Activated CD4-positive, alpha-beta T cell treated with anti-CD3 and anti-CD28 coated beads, Interleukin-2, amount 10 ng/mL, durations not matched to agents 24 days and 14 days (primary cell): ENCODE data around the gene CELF4. TPM values are rescaled to one million over a fixed set of nuclear protein-coding genes. Genes with fewer than 3 reads are reported as not detected.

Experiments used
- DNase-seq: peaks from one replicate; pipeline ENCODE4 v3.0.0; 2022
- H3K27ac Mint-ChIP-seq: one replicate; pipeline ENCODE4 v1.8.0; 2022; ENCODE audit warnings: mild to moderate bottlenecking, mixed read lengths
- H3K27me3 Mint-ChIP-seq: one replicate; pipeline ENCODE4 v1.8.0; 2022; ENCODE audit warnings: mixed read lengths
- H3K36me3 Mint-ChIP-seq: one replicate; pipeline ENCODE4 v1.8.0; 2022; ENCODE audit warnings: low read depth, mild to moderate bottlenecking, mixed read lengths
- H3K4me1 Mint-ChIP-seq: one replicate; pipeline ENCODE4 v1.8.0; 2021; ENCODE audit warnings: mixed read lengths
- H3K4me3 Mint-ChIP-seq: one replicate; pipeline ENCODE4 v1.8.0; 2022; ENCODE audit warnings: mild to moderate bottlenecking, moderate library complexity, mixed read lengths
- H3K9me3 Mint-ChIP-seq: one replicate; pipeline ENCODE4 v1.8.0; 2021; ENCODE audit warnings: mixed read lengths
- intact Hi-C: fragments of 100-400 bp; cut with micrococcal nuclease; formaldehyde crosslinking; loops from one replicate; pipeline ENCODE4 v1.15.1; 2023
- total RNA-seq: library from RNA; stranded (reverse); gene quantifications from 2 replicates; pipeline ENCODE4 v1.2.3, GENCODE V29; 2022

CELF4 gene
- total RNA-seq, 1 donor from 2014 or later = not detected

DNA sequence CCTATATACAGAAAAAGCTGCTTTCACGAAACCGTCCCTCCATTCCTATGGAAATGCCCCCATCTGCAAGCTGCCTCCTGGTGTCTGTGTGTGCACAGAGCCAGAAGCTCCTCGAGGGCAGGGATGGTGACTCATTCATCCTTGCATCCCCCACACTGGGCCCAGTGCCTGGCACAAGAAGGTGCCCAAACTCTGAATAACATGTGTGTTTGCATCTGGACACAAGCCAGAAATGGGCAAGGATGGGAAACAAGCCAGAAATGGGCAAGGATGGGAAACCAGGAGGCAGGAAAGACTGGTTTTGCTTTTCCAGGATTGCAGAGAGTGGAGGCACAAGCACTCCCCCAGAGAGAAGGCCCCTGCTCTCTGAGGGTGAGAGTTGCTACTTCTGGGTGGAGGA, 313.9 kb downstream of the CELF4 start:
- intact Hi-C loops = no loop called here
- no peaks in the 10 kb centered on the region for H3K9me3 Mint-ChIP-seq
- no peak overlapping the region for H3K4me3 Mint-ChIP-seq
- H3K27ac Mint-ChIP-seq = no peak overlapping the region
- no peaks in the 10 kb centered on the region for H3K36me3 Mint-ChIP-seq
- no peaks in the 10 kb centered on the region for H3K4me1 Mint-ChIP-seq
- DNase-seq = no peak
- peaks cover 28% of the 10 kb centered on the region for H3K27me3 Mint-ChIP-seq

GRCh38 chr18:37249895-37250618, 315.5 kb downstream of the CELF4 start:
- Mint-ChIP-seq H3K4me3 (no peak overlapping the region), H3K4me1 (no peaks in the 10 kb centered on the region), H3K27me3 (peaks cover 28% of the 10 kb centered on the region), H3K9me3 (no peaks in the 10 kb centered on the region), H3K27ac (no peak overlapping the region), H3K36me3 (no peaks in the 10 kb centered on the region)
- DNase-seq = no peak
- intact Hi-C loops = no loop called here

DNA sequence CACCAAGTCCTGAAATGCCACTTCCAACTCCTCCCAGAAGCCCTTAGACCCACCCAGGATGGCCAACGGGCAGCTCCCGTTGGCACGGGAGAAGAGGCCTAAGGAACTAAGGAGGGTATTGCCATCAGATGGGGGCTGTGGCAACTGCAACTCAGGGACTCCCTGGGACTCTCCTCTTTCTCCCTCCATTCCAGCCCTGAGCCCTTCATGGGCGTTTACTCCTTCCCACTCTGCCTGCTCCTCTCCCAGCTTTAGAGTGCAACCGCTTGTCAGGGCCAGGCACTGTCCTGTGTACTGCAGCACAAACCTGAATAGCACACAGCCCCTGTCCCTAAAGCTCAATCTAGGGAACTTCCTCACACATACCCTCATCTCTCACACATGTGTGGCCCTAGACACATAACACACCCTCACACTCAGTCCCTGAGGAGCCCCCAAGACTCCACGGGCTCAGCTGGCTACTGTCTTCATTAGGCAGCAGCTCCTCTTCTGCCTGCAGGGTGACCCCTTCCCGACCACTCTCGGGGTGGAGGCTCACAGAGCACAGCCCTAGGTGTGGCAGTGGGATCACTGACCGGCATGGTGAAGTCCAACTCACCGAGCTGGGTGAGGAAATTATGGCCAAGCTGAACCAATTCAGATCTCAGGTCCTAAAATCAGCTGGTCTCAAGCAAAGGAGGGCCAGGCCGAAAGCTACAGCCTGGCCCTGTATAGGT, 316.3 kb downstream of the CELF4 start:
- Mint-ChIP-seq H3K9me3 (no peaks in the 10 kb centered on the region), H3K27me3 (peaks cover 27% of the 10 kb centered on the region), H3K27ac (no peak overlapping the region), H3K36me3 (no peaks in the 10 kb centered on the region), H3K4me1 (no peaks in the 10 kb centered on the region), H3K4me3 (no peak overlapping the region)
- intact Hi-C loops = no loop called here
- DNase-seq = no peak

- Mint-ChIP-seq H3K27me3 (peaks cover 33% of the 10 kb centered on the region), H3K27ac (no peak overlapping the region), H3K36me3 (no peaks in the 10 kb centered on the region), H3K9me3 (no peaks in the 10 kb centered on the region), H3K4me1 (peaks cover 1% of the 10 kb centered on the region), H3K4me3 (no peak overlapping the region)
- no peak for DNase-seq
- intact Hi-C loops = no loop called here
Observed at GRCh38 chr18:37248281-37248680, 317.3 kb downstream of the CELF4 start.

GRCh38 chr18:37247497-37248161, 318.0 kb downstream of the CELF4 start:
- peaks cover 31% of the 10 kb centered on the region for H3K27me3 Mint-ChIP-seq
- H3K27ac Mint-ChIP-seq = no peak overlapping the region
- H3K36me3 Mint-ChIP-seq = no peaks in the 10 kb centered on the region
- no peaks in the 10 kb centered on the region for H3K9me3 Mint-ChIP-seq
- intact Hi-C loops = no loop called here
- peaks cover 1% of the 10 kb centered on the region for H3K4me1 Mint-ChIP-seq
- DNase-seq = no peak
- no peak overlapping the region for H3K4me3 Mint-ChIP-seq

GRCh38 chr18:37246779-37247340, 318.7 kb downstream of the CELF4 start:
- Mint-ChIP-seq H3K36me3 (no peaks in the 10 kb centered on the region), H3K9me3 (no peaks in the 10 kb centered on the region), H3K27me3 (peaks cover 28% of the 10 kb centered on the region), H3K27ac (no peak overlapping the region), H3K4me3 (no peak overlapping the region), H3K4me1 (peaks cover 1% of the 10 kb centered on the region)
- no peak for DNase-seq
- intact Hi-C loops = no loop called here

GRCh38 chr18:37244618-37245017, 321.0 kb downstream of the CELF4 start:
- DNase-seq = no peak
- Mint-ChIP-seq H3K27me3 (peaks cover 27% of the 10 kb centered on the region), H3K27ac (no peak overlapping the region), H3K36me3 (no peaks in the 10 kb centered on the region), H3K4me1 (peaks cover 1% of the 10 kb centered on the region), H3K4me3 (no peak overlapping the region), H3K9me3 (no peaks in the 10 kb centered on the region)
- intact Hi-C loops = no loop called here

DNA sequence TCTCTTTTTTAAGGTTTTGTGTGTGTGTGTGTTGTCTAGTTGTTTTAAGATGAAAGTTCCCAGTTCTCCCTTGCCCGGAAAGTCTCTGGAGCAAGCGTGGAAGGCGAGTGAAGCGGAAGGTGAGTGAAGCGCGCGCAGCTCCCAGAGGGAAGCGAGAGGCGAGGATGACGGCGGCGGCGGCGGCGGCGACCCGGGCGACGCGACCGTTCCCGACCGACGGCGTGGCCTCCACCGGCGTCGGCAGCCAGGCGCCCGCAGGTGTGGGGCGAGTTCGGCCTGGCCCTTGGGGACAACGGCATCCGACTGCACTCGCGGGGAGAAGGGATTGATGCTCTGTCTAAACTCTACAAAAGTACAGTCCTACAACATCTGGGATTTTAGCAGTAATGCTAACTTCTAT, 321.9 kb downstream of the CELF4 start:
- H3K4me3 Mint-ChIP-seq = no peak overlapping the region
- peaks cover 1% of the 10 kb centered on the region for H3K4me1 Mint-ChIP-seq
- no peak for DNase-seq
- H3K27me3 Mint-ChIP-seq = peaks cover 27% of the 10 kb centered on the region
- intact Hi-C loops = no loop called here
- H3K27ac Mint-ChIP-seq = no peak overlapping the region
- H3K36me3 Mint-ChIP-seq = no peaks in the 10 kb centered on the region
- no peaks in the 10 kb centered on the region for H3K9me3 Mint-ChIP-seq

DNA sequence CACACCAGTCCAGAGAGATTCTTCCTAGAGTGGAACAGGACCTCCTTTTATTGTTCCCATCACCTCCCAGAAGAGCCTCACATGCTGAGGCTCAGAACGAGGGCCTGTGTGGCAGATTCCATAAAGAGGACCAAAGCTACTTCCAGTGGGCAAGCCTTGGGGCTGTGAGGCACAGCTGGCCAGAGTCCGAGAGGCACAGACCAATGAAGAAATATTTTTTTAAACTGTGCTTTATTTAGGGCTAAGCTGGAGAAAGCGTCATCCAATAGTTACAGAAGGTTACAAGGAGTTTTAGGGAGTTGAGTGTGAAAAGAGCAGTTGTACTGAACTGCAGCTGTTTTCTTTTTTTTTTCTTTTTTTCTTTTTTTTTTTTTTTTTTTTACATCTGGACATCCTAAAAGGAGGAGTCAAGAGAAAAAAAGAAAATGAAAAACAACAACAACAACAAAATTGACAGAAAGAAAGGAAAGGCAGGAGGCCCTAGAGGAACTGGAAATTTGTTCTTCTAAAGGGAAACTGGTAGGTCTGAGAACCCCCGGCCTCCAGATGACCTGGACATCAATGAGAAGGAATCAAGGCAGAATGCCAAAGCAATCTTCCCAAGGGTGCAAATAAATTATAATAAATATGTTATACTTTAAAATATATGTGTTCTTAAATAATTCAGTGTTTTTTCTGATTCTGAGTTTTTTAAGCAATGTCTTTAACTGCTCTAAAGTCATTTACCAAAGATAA, 322.6 kb downstream of the CELF4 start:
- H3K27me3 Mint-ChIP-seq = peaks cover 27% of the 10 kb centered on the region
- peaks cover 1% of the 10 kb centered on the region for H3K4me1 Mint-ChIP-seq
- no peak overlapping the region for H3K27ac Mint-ChIP-seq
- H3K4me3 Mint-ChIP-seq = no peak overlapping the region
- intact Hi-C loops = no loop called here
- no peaks in the 10 kb centered on the region for H3K36me3 Mint-ChIP-seq
- no peak for DNase-seq
- H3K9me3 Mint-ChIP-seq = no peaks in the 10 kb centered on the region

DNA sequence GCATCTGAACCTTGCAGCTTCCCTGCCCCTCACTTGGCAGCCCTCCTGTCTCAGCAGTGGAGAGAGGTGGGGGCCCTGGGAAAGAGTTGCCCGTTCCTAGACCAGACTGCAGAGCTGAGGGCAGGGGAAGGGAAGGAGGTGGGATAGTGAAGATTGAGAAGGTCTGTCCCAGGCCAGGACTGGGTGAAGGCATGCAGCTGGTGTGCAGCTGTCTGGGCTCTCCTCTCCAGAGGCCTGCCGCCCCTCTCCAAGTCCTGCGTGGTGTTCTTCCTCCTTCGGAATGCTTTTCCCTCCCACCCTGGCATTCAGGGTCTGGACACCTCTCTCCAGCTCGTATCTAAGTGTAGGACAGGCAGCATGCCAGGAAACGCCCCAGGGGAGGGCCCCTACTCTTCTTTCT, 323.5 kb downstream of the CELF4 start:
- Mint-ChIP-seq H3K9me3 (no peaks in the 10 kb centered on the region), H3K36me3 (no peaks in the 10 kb centered on the region), H3K4me3 (no peak overlapping the region), H3K4me1 (peaks cover 1% of the 10 kb centered on the region), H3K27ac (no peak overlapping the region), H3K27me3 (peaks cover 27% of the 10 kb centered on the region)
- no peak for DNase-seq
- intact Hi-C loops = no loop called here

DNA sequence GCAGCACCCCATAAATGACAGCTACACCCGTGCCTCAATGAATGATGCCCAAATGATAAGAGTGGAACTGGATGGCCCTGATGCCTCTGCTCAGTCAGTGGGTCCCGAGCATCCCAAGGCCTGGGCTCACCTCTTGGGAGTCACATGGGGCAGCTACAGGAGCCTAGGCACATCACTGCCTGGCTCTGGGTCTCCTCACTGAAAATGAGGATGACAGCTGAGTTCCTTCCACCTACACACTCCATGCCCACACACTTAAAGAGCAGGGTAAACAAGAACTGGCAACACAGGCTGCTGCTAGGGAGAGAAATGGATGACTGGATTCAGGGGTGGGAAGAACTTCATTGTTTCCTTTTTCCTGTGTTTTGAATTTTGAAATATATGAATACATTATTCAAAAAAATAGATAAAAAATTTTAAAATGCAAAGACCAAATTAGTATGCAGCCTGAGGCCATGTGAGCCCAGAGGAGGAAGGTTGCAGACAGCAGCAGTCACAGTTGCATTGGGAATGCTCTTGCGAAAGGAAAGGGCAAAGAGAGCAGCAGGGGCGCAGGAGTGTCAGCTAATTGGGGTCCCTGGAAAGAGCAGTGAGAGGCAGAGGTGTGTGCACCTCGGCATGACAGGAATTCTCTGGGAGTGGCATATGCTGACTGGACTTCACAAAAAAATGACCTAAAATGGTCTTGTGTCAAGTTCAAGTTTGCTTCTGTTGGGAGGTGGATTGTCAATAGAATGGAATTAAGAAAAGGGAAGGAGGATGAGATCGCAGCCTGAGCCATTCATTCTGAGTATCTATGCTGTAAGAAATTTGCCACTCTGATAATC, 327.1 kb downstream of the CELF4 start:
- no peak overlapping the region for H3K4me3 Mint-ChIP-seq
- no peaks in the 10 kb centered on the region for H3K9me3 Mint-ChIP-seq
- intact Hi-C loops = no loop called here
- no peak overlapping the region for H3K27ac Mint-ChIP-seq
- H3K36me3 Mint-ChIP-seq = no peaks in the 10 kb centered on the region
- no peak for DNase-seq
- no peaks in the 10 kb centered on the region for H3K4me1 Mint-ChIP-seq
- H3K27me3 Mint-ChIP-seq = peaks cover 9% of the 10 kb centered on the region

DNA sequence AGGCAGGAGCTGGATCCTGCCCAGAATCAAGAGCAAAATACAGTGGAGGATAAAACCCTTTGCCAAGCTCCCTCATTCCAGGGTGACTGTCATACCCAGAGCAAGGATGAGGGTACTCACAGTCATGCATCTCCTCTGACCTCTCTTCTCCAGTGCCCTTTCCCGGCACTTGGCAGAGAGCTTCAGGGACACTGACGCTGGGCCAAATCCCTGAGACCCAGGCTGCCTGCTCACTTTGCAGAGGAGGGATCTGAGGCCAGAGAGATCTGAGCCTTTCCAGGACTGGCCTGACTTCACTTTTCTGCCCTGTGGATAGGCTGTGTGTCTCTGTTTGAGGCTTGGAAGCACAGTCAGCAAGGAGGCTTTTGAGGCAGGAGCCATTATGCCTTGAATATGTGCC, 330.0 kb downstream of the CELF4 start:
- H3K27me3 Mint-ChIP-seq = peaks cover under 1% of the 10 kb centered on the region
- no peaks in the 10 kb centered on the region for H3K9me3 Mint-ChIP-seq
- H3K4me1 Mint-ChIP-seq = no peaks in the 10 kb centered on the region
- H3K4me3 Mint-ChIP-seq = no peak overlapping the region
- H3K36me3 Mint-ChIP-seq = no peaks in the 10 kb centered on the region
- intact Hi-C loops = no loop called here
- H3K27ac Mint-ChIP-seq = no peak overlapping the region
- DNase-seq = no peak

DNA sequence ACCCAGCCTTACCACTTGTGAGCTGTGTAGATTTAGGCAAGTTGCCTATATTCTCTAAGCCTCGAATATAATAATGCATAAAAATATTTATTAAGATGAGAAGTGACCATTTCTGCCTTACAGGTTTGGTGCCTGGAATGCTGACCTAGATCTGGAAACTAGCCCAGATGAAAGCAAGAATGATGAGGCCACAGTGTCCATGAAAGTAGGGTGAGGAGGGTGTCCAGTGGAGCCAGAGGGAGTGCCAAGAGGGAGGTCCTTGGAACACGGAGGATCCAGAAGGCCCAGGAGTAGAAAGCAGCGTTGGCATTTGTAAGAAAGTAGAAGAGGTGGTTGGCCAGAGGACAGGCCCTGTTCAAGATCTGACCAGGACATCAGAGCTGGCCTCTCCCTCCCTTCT, 334.3 kb downstream of the CELF4 start:
- H3K27me3 Mint-ChIP-seq = no peaks in the 10 kb centered on the region
- H3K27ac Mint-ChIP-seq = no peak overlapping the region
- no peak for DNase-seq
- no peak overlapping the region for H3K4me3 Mint-ChIP-seq
- no peaks in the 10 kb centered on the region for H3K4me1 Mint-ChIP-seq
- peaks cover 4% of the 10 kb centered on the region for H3K9me3 Mint-ChIP-seq
- intact Hi-C loops = no loop called here
- H3K36me3 Mint-ChIP-seq = no peaks in the 10 kb centered on the region
